ENCODE results near the gene GFM2. TPM values are rescaled to one million over a fixed set of nuclear protein-coding genes. Genes with fewer than 3 reads are reported as not detected.

Gene GFM2
- total RNA-seq, 1 experiment from 2014 or later, result 36.0 TPM

DNA sequence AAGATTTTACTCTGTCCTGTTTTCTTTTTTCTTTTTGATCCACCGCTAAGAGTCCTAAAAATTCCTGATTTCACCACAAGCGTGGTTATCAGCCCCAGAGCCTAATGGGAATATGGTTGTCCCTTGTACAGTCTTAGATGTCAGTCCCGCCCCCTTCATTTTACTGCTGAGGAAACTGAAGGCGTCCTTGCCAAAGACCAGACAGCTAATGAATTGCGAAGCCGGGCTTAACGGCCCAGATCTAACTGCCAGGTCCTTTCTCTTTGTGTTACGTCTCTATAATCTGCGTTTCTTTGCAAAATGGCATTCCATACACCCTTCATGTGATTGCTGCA, 629 bp upstream of the GFM2 start:
- no peak for TF ChIP-seq EZH2 (IDR thresholded peaks at IDR 0.05; ENCODE audit: borderline replicate concordance, low read depth, low read length, poor library complexity, severe bottlenecking)
- TF ChIP-seq CTCF (conservative IDR thresholded peaks at IDR 0.05; ENCODE audit: low read depth, low read length), result no peak
- Histone ChIP-seq H3K4me3 (ENCODE audit: low read depth, low read length, poor library complexity, severe bottlenecking) (peak overlapping the region; percentile 94), H3K9me3 (ENCODE audit: low read depth, low read length, poor library complexity, severe bottlenecking) (no peaks in the 10 kb centered on the region), H3K4me1 (ENCODE audit: insufficient read depth, low read length, poor library complexity, severe bottlenecking) (peaks cover 22% of the 10 kb centered on the region), H3K36me3 (ENCODE audit: insufficient read depth, low read length, poor library complexity, severe bottlenecking) (peaks cover 53% of the 10 kb centered on the region), H3K27ac (ENCODE audit: low read depth, low read length, poor library complexity, severe bottlenecking) (peak overlapping the region; percentile 77), H3K27me3 (replicated peaks; ENCODE audit: insufficient read depth, low read depth, low read length, poor library complexity) (no peaks in the 10 kb centered on the region)
- DNase-seq (ENCODE audit: low spot score), result peak; percentile 57
- ChIA-PET CTCF (no interaction called here), POLR2A (ENCODE audit: low non-redundant PET) (no interaction called here)
- intact Hi-C loops (cut with micrococcal nuclease; ENCODE audit: unreplicated experiment), result loop anchor here (5.0 kb wide), 1 partner anchor 150 kb away; no protein-coding TSS in a partner anchor
- TSS peak; percentile 81 for BruUV-seq (replicated peaks)

DNA sequence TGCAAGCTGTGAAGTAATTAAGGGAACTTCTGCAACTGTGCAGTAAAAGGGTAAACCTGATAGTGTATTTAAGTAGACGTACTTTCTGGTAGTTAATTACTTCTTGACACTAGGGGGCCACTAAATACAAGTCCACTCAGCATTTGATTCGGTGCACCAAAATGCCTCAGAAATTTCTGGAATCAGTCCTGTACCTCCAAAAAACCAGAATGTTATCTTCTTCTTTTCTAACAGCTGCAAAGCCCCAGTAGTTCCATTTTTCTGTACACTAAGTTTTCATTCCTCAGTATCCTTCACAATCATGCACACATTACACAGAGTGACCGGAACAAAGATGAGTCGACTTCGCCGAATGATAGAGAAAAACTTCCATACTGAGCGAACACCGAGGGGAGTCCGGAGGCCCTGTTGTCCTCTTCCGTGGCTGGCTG, 484 bp downstream of the GFM2 start:
- ChIA-PET CTCF (no interaction called here), POLR2A (ENCODE audit: low non-redundant PET) (interaction anchor here (0.6 kb wide), 1 partner anchor 72 kb away, joined by 3 read pairs; no protein-coding TSS in a partner anchor)
- H3K4me3 ChIP-seq (ENCODE audit: low read depth, low read length, poor library complexity, severe bottlenecking), result peak overlapping the region; percentile 94
- TSS peak; percentile 65 for BruUV-seq (replicated peaks)
- H3K9me3 ChIP-seq (ENCODE audit: low read depth, low read length, poor library complexity, severe bottlenecking), result no peaks in the 10 kb centered on the region
- H3K4me1 ChIP-seq (ENCODE audit: insufficient read depth, low read length, poor library complexity, severe bottlenecking), result peaks cover 22% of the 10 kb centered on the region
- peak; percentile 63 for DNase-seq (ENCODE audit: low spot score)
- no peaks in the 10 kb centered on the region for H3K27me3 ChIP-seq (replicated peaks; ENCODE audit: insufficient read depth, low read depth, low read length, poor library complexity)
- intact Hi-C loops (cut with micrococcal nuclease; ENCODE audit: unreplicated experiment), result loop anchor here (5.0 kb wide), 1 partner anchor 151 kb away; no protein-coding TSS in a partner anchor
- peaks cover 42% of the 10 kb centered on the region for H3K36me3 ChIP-seq (ENCODE audit: insufficient read depth, low read length, poor library complexity, severe bottlenecking)
- TF ChIP-seq CTCF (conservative IDR thresholded peaks at IDR 0.05; ENCODE audit: low read depth, low read length) (peak; percentile 61), EZH2 (IDR thresholded peaks at IDR 0.05; ENCODE audit: borderline replicate concordance, low read depth, low read length, poor library complexity, severe bottlenecking) (no peak)
- peak overlapping the region; percentile 77 for H3K27ac ChIP-seq (ENCODE audit: low read depth, low read length, poor library complexity, severe bottlenecking)

GRCh38 chr5:74765929-74766328, 988 bp downstream of the GFM2 start:
- BruUV-seq (replicated peaks), result no TSS peak
- Histone ChIP-seq H3K27me3 (replicated peaks; ENCODE audit: insufficient read depth, low read depth, low read length, poor library complexity) (no peaks in the 10 kb centered on the region), H3K4me3 (ENCODE audit: low read depth, low read length, poor library complexity, severe bottlenecking) (peak overlapping the region; percentile 94), H3K27ac (ENCODE audit: low read depth, low read length, poor library complexity, severe bottlenecking) (peak overlapping the region; percentile 77), H3K9me3 (ENCODE audit: low read depth, low read length, poor library complexity, severe bottlenecking) (no peaks in the 10 kb centered on the region), H3K4me1 (ENCODE audit: insufficient read depth, low read length, poor library complexity, severe bottlenecking) (peaks cover 22% of the 10 kb centered on the region), H3K36me3 (ENCODE audit: insufficient read depth, low read length, poor library complexity, severe bottlenecking) (peaks cover 38% of the 10 kb centered on the region)
- intact Hi-C loops (cut with micrococcal nuclease; ENCODE audit: unreplicated experiment), result loop anchor here (5.0 kb wide), 1 partner anchor 151 kb away; no protein-coding TSS in a partner anchor
- POLR2A ChIA-PET (ENCODE audit: low non-redundant PET), result no interaction called here
- TF ChIP-seq CTCF (conservative IDR thresholded peaks at IDR 0.05; ENCODE audit: low read depth, low read length) (no peak), EZH2 (IDR thresholded peaks at IDR 0.05; ENCODE audit: borderline replicate concordance, low read depth, low read length, poor library complexity, severe bottlenecking) (no peak)
- CTCF ChIA-PET, result interaction anchor here (0.6 kb wide), 1 partner anchor 50 kb away, joined by 9 read pairs; no protein-coding TSS in a partner anchor
- no peak for DNase-seq (ENCODE audit: low spot score)
